AG04449 (cell line): ENCODE data around the gene C16orf95.

Experiments
- CTCF ChIA-PET: fragments of 350-600 bp; formaldehyde crosslinking; extraction: SDS; loops from one replicate; lab custom pipeline; 2021; ENCODE audit warnings: antibody characterized with exemption; lab: Yijun Ruan, JAX
- POLR2A ChIA-PET: fragments of 400-600, 350-600 bp; formaldehyde crosslinking; extraction: SDS; loops from one replicate; lab custom pipeline; 2020; ENCODE audit warnings: antibody characterized with exemption, inconsistent platforms; lab: Yijun Ruan, JAX
- DNase-seq: peaks from one replicate; pipeline ENCODE4 v3.0.0-alpha.2; 2010; ENCODE audit warnings: low read depth, low spot score
- H3K4me3 ChIP-seq: 2 replicates; pipeline ENCODE4 v1.5.1; 2011; ENCODE audit warnings: low read depth, mild to moderate bottlenecking, control low read depth, low read length
- TF ChIP-seq, protein P1 (sequence below): IDR thresholded peaks from one replicate; pipeline ENCODE4 v1.5.1; 2011; ENCODE audit warnings: mild to moderate bottlenecking, moderate library complexity, low read length, control low read depth, inconsistent platforms; ENCODE audit not compliant: insufficient read depth; ENCODE audit errors: missing control alignments

C16orf95 gene

DNA sequence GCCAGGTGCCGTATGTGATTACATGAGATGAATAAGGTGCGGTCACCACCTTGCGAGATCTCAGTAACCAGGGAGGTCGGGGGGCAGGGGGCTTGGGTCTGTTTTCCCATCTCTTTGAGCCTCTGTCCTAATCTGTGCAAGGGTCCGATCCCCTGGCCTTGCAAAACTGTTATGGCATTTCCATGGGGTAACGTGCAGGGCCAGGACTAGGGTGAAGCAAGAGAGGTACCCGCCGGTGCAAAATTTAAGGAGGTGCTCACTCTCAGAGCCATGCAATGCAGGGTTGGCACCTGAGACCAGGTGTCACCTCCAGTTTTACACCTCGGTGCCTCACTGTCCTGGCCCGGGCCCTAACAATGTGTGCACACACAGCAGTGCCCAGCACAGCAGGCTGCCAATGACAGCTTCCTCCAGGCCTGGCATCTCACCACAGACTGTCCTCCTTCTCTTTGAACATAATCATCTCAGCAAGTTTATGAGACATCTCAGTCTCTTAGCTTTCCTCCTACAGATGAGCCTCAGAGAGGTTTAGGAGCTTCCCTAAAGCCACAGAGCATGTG lies 43.6 kb downstream of the C16orf95 start:
- DNase-seq, result no peak
- ChIA-PET CTCF (interaction anchor here (1.3 to 1.9 kb wide), 3 partner anchors 11 to 211 kb away, joined by 5 to 12 read pairs (median 5); no protein-coding TSS in a partner anchor), POLR2A (no interaction called here)
- TF ChIP-seq, protein P1, sequence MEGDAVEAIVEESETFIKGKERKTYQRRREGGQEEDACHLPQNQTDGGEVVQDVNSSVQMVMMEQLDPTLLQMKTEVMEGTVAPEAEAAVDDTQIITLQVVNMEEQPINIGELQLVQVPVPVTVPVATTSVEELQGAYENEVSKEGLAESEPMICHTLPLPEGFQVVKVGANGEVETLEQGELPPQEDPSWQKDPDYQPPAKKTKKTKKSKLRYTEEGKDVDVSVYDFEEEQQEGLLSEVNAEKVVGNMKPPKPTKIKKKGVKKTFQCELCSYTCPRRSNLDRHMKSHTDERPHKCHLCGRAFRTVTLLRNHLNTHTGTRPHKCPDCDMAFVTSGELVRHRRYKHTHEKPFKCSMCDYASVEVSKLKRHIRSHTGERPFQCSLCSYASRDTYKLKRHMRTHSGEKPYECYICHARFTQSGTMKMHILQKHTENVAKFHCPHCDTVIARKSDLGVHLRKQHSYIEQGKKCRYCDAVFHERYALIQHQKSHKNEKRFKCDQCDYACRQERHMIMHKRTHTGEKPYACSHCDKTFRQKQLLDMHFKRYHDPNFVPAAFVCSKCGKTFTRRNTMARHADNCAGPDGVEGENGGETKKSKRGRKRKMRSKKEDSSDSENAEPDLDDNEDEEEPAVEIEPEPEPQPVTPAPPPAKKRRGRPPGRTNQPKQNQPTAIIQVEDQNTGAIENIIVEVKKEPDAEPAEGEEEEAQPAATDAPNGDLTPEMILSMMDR, result no peak
- H3K4me3 ChIP-seq, result no peak overlapping the region

DNA sequence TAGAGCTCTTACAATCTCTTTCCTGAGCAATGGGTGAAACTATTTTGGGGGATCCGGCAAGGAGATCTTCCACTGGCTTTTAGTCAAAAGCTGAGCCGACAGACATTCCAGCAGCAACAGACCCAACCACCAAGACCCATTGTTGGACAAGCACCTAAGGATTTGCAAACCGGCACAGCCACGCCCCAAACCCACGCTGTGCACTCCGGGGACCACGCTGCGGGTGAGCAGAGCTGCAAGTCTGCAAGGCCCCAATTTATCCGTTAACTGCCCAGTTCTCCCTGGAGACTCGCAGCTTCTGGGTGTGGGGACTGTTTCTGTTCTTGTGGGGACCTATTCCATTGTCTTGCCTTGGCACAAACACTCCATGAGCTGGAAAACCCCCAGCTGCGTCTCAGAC lies 45.9 kb downstream of the C16orf95 start:
- CTCF ChIA-PET, result interaction anchor here (0.9 to 1.8 kb wide), 4 partner anchors 8 to 707 kb away, joined by 3 to 11 read pairs (median 5); no protein-coding TSS in a partner anchor
- POLR2A ChIA-PET, result no interaction called here
- DNase-seq, result no peak
- TF ChIP-seq, protein P1, result no peak
- no peak overlapping the region for H3K4me3 ChIP-seq

DNA sequence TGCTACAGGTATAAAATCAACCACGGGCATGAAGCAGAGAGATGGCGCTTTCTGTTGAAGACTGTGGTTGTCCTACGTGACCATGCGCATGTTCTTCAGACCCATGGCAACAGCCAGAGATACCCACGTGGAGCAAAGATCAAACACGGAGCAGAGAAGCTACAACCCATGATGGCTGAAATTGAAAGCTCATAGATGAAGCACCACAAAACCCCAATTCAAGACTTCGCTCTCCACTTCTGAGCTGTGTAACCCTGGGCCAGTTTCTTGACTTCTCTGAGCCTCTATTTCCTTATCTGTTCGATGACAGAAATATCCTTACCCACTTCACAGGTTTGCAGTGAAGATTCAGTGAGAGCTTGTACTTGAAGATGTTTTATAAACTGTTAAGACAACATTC lies 49.6 kb downstream of the C16orf95 start:
- H3K4me3 ChIP-seq, result no peak overlapping the region
- no peak for DNase-seq
- TF ChIP-seq, protein P1, result no peak
- ChIA-PET CTCF (interaction anchor here (0.9 to 5.8 kb wide), 4 partner anchors 8 to 704 kb away, joined by 4 to 64 read pairs (median 5); no protein-coding TSS in a partner anchor), POLR2A (no interaction called here)

DNA sequence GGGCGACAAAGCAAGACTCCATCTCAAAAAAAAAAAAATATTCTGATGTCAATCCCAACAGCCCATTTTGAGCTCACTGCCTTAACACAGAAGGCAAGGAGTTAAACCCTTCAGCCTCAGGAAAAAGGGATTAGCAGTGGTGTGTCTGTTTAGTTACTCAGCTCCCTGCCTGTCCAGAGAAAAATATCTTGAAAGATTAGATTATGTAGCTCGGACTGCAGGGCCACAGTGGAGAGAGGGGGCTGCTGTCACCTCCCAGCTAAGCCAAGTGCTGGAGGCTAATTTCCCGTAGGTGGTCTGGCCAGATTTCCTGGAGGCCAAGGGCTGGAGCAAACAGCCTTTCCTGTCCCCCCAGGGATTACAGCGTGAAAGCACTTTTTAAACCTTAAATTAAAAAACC lies 50.3 kb downstream of the C16orf95 start:
- no peak for DNase-seq
- POLR2A ChIA-PET, result no interaction called here
- TF ChIP-seq, protein P1, result no peak
- no peak overlapping the region for H3K4me3 ChIP-seq
- CTCF ChIA-PET, result interaction anchor here (0.9 to 5.8 kb wide), 2 partner anchors 12 to 704 kb away, joined by 4 to 64 read pairs; no protein-coding TSS in a partner anchor

DNA sequence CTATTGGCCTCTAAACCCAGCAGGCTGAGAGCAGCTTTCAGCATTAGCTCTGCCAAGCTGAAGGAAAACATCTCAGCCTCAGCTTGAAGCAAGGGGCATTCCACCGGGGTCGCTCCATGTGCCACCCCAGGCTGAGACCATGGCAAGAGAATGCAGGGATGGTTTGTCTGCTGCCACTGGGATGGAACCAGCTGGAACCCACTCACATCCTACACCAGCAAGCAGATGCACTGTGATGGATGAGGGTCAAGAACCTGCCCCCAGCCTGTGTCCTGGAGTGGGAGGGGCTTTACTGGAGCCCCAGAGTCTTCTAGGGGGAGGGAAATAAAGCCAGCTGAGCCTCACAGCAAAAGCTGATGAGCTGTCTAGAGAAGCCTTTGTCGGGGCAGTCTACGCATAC lies 51.9 kb downstream of the C16orf95 start:
- POLR2A ChIA-PET, result no interaction called here
- TF ChIP-seq, protein P1, result no peak
- no peak overlapping the region for H3K4me3 ChIP-seq
- CTCF ChIA-PET, result interaction anchor here (1.5 to 5.8 kb wide), 4 partner anchors 13 to 702 kb away, joined by 5 to 64 read pairs (median 8); no protein-coding TSS in a partner anchor
- no peak for DNase-seq

DNA sequence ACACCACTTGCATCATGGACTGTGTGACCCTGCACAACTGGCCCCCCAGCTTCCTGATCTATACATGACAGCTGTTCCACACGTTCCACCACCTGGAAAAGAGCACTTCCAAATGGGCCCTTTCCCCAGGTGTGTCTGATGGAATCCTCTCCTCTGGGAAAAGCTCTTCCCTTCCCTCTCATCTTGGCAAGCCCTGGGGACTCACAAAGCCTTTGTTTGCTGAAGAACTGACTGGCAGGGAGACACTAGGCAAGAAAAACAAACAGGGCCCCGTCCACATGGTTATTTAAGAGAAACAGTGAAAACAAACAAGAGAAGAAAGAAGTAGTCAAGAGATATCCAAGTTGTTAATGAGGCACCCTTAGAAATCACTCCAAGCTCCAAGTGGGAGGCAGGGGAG lies 52.6 kb downstream of the C16orf95 start:
- no peak for DNase-seq
- H3K4me3 ChIP-seq, result no peak overlapping the region
- POLR2A ChIA-PET, result no interaction called here
- TF ChIP-seq, protein P1, result no peak
- CTCF ChIA-PET, result interaction anchor here (1.8 to 5.8 kb wide), 3 partner anchors 14 to 701 kb away, joined by 5 to 64 read pairs (median 11); no protein-coding TSS in a partner anchor
